ENCODE data around the gene CSNK1G1.

DNA sequence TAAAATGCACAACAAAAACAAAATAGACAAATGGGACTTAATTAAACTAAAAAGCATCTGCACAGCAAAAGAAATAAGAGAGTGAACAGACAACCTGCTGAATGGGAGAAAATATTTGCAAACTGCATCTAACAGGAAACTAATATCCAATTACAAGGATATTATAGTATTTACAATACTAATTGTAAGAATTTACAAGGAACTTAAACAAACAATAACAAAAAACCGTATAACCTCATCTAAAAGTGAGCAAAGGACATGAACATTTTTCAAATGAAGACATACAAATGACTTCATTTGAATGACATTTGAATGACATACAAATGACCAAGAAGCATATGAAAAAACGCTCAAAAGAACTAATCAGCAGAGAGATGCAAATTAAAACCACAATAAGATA lies 66.4 kb downstream of the CSNK1G1 start:
- TF ChIP-seq CTCF (conservative IDR thresholded peaks at IDR 0.05 in 1 of 2, IDR thresholded peaks at IDR 0.05 in 1 of 2; ENCODE audit: low read depth in 1 of 2, low read length in 2 of 2) (no peak), EZH2 (IDR thresholded peaks at IDR 0.05; ENCODE audit: low read length, missing control alignments) (no peak)
